GM12872 (cell line): ENCODE data around the gene CD99.

ENCODE experiments used
- CTCF ChIP-seq: IDR thresholded peaks from 3 replicates; pipeline ENCODE4 v1.5.1; 2011; ENCODE audit warnings: low read depth, mild to moderate bottlenecking, low read length, moderate library complexity; ENCODE audit not compliant: insufficient read depth

CD99 gene

GRCh38 chrX:2723286-2723879 lies 32.3 kb downstream of the CD99 start:
- TF ChIP-seq CTCF, result no peak

GRCh38 chrX:2732076-2732475 lies 41.0 kb downstream of the CD99 start:
- TF ChIP-seq CTCF, result no peak

GRCh38 chrX:2732649-2733048 lies 41.6 kb downstream of the CD99 start:
- no peak for TF ChIP-seq CTCF

- no peak for TF ChIP-seq CTCF
Measured at GRCh38 chrX:2733286-2733685, 42.2 kb downstream of the CD99 start.

- no peak for TF ChIP-seq CTCF
Measured at GRCh38 chrX:2735270-2735669, 44.2 kb downstream of the CD99 start.

GRCh38 chrX:2740672-2741071 lies 49.6 kb downstream of the CD99 start:
- no peak for TF ChIP-seq CTCF

GRCh38 chrX:2741386-2741785 lies 50.3 kb downstream of the CD99 start:
- no peak for TF ChIP-seq CTCF
